Activated naive CD4-positive, alpha-beta T cell treated with anti-CD3 and anti-CD28 coated beads, Interleukin-2, amount 10 ng/mL, durations not matched to agents 7 days and 5 days (primary cell): ENCODE data around the gene SPTLC1.
A peak's percentile ranks its signal among the peaks of the same experiment; 100 is the strongest.
"Not testable (repeated sequence)": the region's sequence is repeated elsewhere in the genome, so short reads cannot be mapped to it uniquely, and the experiment has no call there.

Experiments used
- CTCF ChIA-PET: fragments of 350-600 bp; sonication (Branson Sonifier 250); formaldehyde crosslinking; loops from one replicate; lab custom pipeline; 2021; ENCODE audit warnings: antibody characterized with exemption; lab: Charles Lee
- DNase-seq: peaks from one replicate; pipeline ENCODE4 v3.0.0-alpha.2; 2020
- H3K27ac Mint-ChIP-seq: one replicate; pipeline ENCODE4 v1.8.0; 2021; ENCODE audit warnings: mild to moderate bottlenecking, moderate library complexity, mixed read lengths
- H3K27me3 Mint-ChIP-seq: one replicate; pipeline ENCODE4 v1.8.0; 2021; ENCODE audit warnings: mild to moderate bottlenecking, mixed read lengths
- H3K36me3 Mint-ChIP-seq: one replicate; pipeline ENCODE4 v1.8.0; 2021; ENCODE audit warnings: mixed read lengths
- H3K4me1 Mint-ChIP-seq: one replicate; pipeline ENCODE4 v1.8.0; 2021; ENCODE audit warnings: mixed read lengths
- H3K4me3 Mint-ChIP-seq: one replicate; pipeline ENCODE4 v1.8.0; 2021; ENCODE audit warnings: mild to moderate bottlenecking, moderate library complexity, mixed read lengths
- H3K9me3 Mint-ChIP-seq: one replicate; pipeline ENCODE4 v1.8.0; 2021; ENCODE audit warnings: mixed read lengths

Gene SPTLC1, protein sequence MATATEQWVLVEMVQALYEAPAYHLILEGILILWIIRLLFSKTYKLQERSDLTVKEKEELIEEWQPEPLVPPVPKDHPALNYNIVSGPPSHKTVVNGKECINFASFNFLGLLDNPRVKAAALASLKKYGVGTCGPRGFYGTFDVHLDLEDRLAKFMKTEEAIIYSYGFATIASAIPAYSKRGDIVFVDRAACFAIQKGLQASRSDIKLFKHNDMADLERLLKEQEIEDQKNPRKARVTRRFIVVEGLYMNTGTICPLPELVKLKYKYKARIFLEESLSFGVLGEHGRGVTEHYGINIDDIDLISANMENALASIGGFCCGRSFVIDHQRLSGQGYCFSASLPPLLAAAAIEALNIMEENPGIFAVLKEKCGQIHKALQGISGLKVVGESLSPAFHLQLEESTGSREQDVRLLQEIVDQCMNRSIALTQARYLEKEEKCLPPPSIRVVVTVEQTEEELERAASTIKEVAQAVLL

DNA sequence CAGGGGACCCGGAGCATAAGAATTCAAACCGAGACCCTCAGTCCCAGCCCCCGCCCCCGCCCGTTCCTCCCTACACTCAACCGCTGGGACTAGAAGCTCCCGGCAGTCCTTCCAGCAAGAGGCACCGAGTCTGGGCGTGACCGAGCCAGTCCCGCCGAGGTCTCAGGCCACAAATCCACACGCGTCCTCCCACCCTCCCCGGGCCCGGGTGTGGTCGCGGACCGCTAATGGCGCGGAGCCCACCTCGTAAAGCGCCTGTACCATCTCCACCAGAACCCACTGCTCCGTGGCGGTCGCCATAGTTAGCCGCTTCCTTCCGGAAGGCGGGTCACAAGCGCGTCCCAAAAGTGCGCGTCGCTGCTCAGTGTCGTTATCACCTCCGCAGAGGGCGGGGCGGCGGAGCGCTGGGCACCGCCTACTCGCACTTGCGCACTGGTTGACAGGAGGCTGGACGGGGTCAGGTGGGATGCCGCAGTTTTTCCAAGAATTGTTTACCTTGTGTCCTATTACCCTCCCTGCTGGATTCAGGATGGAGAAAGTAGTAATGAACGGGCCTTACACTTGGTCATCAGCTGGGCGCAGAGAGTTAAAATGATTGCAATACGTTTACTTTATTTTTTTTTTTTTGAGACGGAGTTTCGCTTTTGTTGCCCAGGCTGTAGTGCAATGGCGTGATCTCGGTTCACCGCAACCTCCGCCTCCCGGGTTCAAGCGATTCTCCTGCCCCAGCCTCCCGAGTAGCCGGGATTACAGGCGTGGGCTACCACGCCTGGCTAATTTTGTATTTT, at the start of gene SPTLC1:
SPTLC1 (minus strand) TSS at position 343 of the 788 bp plus-strand sequence; CDS start at position 300, 43 bp downstream.
- DNase-seq: peak; percentile 95
- CTCF ChIA-PET: no interaction called here
- Mint-ChIP-seq H3K36me3 (peaks cover 23% of the 10 kb centered on the region), H3K27me3 (peaks cover 14% of the 10 kb centered on the region), H3K4me1 (peaks cover 43% of the 10 kb centered on the region), H3K9me3 (no peaks in the 10 kb centered on the region), H3K4me3 (peak within 1 kb of the TSS; percentile 98), H3K27ac (peak within 1 kb of the TSS; percentile 94)

GRCh38 chr9:92164975-92165374, 49.8 kb upstream of the SPTLC1 start:
- CTCF ChIA-PET: interaction anchor here (2.5 kb wide), 1 partner anchor 26 kb away, joined by 13 read pairs; no protein-coding TSS in a partner anchor
- H3K9me3 Mint-ChIP-seq: peaks cover 4% of the 10 kb centered on the region

DNA sequence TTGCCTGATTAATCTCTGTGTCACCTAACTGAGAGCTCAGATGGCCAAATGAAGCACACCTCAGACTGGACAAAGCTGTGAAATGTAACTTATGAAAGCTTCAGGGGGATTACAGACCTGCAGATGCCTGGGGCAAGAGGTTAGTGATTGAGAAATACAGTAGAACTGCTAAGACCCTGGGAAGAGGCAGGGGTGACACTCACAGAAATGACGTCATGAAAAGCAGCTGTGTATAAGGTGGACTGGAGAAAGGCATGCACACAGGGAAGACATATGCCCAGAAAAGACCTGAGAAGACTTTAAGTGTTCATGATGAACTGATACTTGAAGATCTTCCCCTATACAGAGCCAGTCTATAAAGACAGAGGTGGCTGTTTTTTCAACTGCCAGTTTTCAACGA, 49.3 kb upstream of the SPTLC1 start:
- CTCF ChIA-PET: interaction anchor here (2.5 kb wide), 1 partner anchor 25 kb away, joined by 13 read pairs; no protein-coding TSS in a partner anchor
- H3K27me3 Mint-ChIP-seq: peaks cover 39% of the 10 kb centered on the region
- no peaks in the 10 kb centered on the region for H3K4me1 Mint-ChIP-seq
- no peak overlapping the region for H3K27ac Mint-ChIP-seq
- H3K9me3 Mint-ChIP-seq: peaks cover 4% of the 10 kb centered on the region
- no peak overlapping the region for H3K4me3 Mint-ChIP-seq
- no peak for DNase-seq
- H3K36me3 Mint-ChIP-seq: no peaks in the 10 kb centered on the region

More at GRCh38 chr9:92164975-92165374, 49.8 kb upstream of the SPTLC1 start:
- H3K36me3 Mint-ChIP-seq: no peaks in the 10 kb centered on the region
- peaks cover 40% of the 10 kb centered on the region for H3K27me3 Mint-ChIP-seq
- H3K4me3 Mint-ChIP-seq: no peak overlapping the region
- no peak for DNase-seq
- no peaks in the 10 kb centered on the region for H3K4me1 Mint-ChIP-seq
- H3K27ac Mint-ChIP-seq: no peak overlapping the region

GRCh38 chr9:92163276-92163675, 48.1 kb upstream of the SPTLC1 start:
- no peak overlapping the region for H3K4me3 Mint-ChIP-seq
- CTCF ChIA-PET: interaction anchor here (2.5 kb wide), 1 partner anchor 24 kb away, joined by 13 read pairs; no protein-coding TSS in a partner anchor
- H3K27ac Mint-ChIP-seq: no peak overlapping the region
- H3K4me1 Mint-ChIP-seq: no peaks in the 10 kb centered on the region
- peaks cover 4% of the 10 kb centered on the region for H3K9me3 Mint-ChIP-seq
- no peak for DNase-seq
- peaks cover 47% of the 10 kb centered on the region for H3K27me3 Mint-ChIP-seq
- H3K36me3 Mint-ChIP-seq: no peaks in the 10 kb centered on the region

- Mint-ChIP-seq H3K4me3 (no peak overlapping the region), H3K27ac (no peak overlapping the region), H3K9me3 (peaks cover 4% of the 10 kb centered on the region), H3K36me3 (no peaks in the 10 kb centered on the region), H3K4me1 (no peaks in the 10 kb centered on the region), H3K27me3 (peaks cover 46% of the 10 kb centered on the region)
- CTCF ChIA-PET: no interaction called here
- no peak for DNase-seq
These were observed 45.6 kb upstream of the SPTLC1 start for GRCh38 chr9:92160786-92161185.

- Mint-ChIP-seq H3K27ac (no peak overlapping the region), H3K36me3 (no peaks in the 10 kb centered on the region), H3K27me3 (peaks cover 43% of the 10 kb centered on the region), H3K4me3 (no peak overlapping the region), H3K4me1 (no peaks in the 10 kb centered on the region), H3K9me3 (no peaks in the 10 kb centered on the region)
- no peak for DNase-seq
- CTCF ChIA-PET: interaction anchor here (1.1 kb wide), 1 partner anchor 18 kb away, joined by 5 read pairs; no protein-coding TSS in a partner anchor
These were observed 43.8 kb upstream of the SPTLC1 start for GRCh38 chr9:92159058-92159457.

DNA sequence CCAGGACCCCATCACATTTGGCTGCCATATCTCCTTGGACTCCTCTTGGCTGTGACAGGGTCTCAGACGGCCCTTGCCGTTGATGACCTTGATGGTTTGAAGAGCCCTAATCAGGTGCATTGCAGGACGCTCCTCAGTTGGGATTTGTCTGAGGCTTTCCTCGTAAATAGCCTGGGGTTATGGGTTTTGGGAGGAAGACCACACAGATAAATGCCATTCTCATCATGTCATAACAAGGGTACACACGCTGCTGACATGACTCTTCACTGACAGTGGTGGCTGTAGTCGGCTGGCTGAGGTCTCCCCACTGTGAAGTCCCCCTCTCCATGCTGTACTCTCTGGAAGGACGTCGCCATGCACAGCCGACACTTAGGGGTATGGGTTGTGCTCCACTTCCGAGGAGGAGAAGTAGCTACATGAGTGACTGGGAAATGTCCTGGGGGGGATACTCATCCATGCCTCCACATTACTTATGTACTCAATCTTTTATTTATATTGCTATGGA, 42.9 kb upstream of the SPTLC1 start:
- peaks cover 43% of the 10 kb centered on the region for H3K27me3 Mint-ChIP-seq
- H3K36me3 Mint-ChIP-seq: no peaks in the 10 kb centered on the region
- H3K27ac Mint-ChIP-seq: no peak overlapping the region
- CTCF ChIA-PET: no interaction called here
- H3K9me3 Mint-ChIP-seq: no peaks in the 10 kb centered on the region
- H3K4me1 Mint-ChIP-seq: no peaks in the 10 kb centered on the region
- no peak for DNase-seq
- no peak overlapping the region for H3K4me3 Mint-ChIP-seq

DNA sequence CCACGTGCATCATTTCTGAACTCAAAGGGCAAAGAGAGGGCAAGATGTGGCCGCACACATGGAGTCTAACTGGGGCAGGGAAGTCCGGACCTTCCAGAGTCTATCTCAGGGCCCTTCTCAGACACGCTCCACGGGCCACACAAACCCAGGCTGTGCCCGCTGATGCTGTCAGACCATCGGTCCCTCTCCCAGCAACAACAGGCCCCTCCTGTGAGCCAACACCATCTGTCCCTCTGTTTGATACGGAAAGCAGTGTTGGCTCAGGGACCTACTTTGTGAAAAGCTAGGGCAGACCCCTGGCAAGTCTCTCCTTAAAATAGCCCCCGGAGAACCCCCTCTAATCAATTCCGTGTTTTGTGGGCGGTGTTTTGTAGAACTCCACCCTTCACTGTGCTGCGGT, 40.5 kb upstream of the SPTLC1 start:
- CTCF ChIA-PET, H3K36me3 Mint-ChIP-seq, H3K27ac Mint-ChIP-seq, H3K9me3 Mint-ChIP-seq, DNase-seq, H3K4me1 Mint-ChIP-seq, H3K4me3 Mint-ChIP-seq: not testable (repeated sequence)
- H3K27me3 Mint-ChIP-seq: peaks cover 45% of the 10 kb centered on the region

DNA sequence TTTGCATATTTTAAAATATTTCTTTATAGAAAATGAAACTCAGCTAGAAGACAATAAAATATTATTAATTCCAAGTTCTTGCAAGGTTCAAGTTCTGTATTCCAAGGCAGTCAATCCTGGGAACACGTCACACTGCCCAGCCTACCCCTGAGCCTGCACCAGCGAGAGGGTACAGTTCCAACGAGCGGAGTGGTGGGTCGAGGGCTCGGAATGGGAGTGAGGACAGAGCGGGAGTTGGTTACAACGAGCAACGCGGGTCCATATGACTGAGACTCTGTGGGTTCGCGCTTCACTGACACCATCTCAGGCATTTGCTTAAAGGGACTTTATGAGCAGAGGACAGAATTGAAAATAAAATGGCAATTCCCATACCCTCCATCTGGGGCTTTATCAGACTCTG, 40.0 kb upstream of the SPTLC1 start:
- CTCF ChIA-PET: no interaction called here
- Mint-ChIP-seq H3K9me3 (no peaks in the 10 kb centered on the region), H3K4me1 (no peaks in the 10 kb centered on the region), H3K36me3 (no peaks in the 10 kb centered on the region), H3K4me3 (no peak overlapping the region), H3K27ac (no peak overlapping the region), H3K27me3 (peaks cover 48% of the 10 kb centered on the region)
- no peak for DNase-seq

DNA sequence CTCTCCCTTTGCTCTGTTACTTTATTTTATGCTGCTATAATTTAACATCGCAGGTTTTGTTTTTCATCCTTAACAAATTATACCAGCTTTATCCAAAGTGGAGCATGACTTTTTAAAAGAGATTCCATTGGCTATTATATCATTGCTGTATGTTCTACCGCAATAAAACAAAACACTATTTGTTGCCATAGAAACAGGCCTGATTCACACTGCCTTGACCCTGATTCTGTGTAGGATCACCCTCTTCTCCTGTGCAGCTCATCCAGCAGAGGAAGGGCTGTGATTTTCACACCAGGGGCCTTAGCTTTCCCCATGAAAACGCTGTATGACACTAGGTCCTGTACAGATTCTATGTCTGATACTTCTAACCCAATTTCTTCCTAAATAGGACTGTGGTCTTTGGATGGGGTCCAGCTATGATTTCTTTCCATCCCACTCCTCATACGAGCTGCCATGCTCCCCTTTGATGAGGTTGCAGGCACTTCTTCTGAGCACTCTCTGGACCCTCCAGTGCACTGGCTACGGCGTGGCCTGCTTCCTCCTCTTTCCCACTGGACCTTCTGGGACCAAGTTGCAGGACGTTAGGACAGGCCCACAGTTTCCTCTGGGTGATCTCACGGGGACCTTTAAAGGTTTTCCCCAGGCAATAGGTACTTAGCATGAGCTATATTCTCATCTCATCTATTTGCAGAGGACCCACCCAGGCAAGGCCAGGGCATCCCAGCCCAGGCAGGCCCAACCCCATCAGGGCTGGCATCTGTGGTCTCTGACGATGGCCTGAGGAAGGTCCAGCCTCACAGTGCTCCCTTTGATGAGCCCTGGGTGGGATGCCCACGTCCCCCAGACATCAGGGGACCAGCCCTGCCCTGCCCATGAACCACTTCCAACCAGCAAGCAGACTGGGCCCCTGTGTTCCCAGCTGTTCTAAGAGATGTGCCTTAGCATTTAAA, 38.5 kb upstream of the SPTLC1 start:
- not testable (repeated sequence) for DNase-seq, H3K36me3 Mint-ChIP-seq, H3K9me3 Mint-ChIP-seq, H3K4me3 Mint-ChIP-seq, H3K27ac Mint-ChIP-seq, H3K4me1 Mint-ChIP-seq
- peaks cover 40% of the 10 kb centered on the region for H3K27me3 Mint-ChIP-seq
- CTCF ChIA-PET: interaction anchor here (1.2 kb wide), 1 partner anchor 13 kb away, joined by 4 read pairs; no protein-coding TSS in a partner anchor

DNA sequence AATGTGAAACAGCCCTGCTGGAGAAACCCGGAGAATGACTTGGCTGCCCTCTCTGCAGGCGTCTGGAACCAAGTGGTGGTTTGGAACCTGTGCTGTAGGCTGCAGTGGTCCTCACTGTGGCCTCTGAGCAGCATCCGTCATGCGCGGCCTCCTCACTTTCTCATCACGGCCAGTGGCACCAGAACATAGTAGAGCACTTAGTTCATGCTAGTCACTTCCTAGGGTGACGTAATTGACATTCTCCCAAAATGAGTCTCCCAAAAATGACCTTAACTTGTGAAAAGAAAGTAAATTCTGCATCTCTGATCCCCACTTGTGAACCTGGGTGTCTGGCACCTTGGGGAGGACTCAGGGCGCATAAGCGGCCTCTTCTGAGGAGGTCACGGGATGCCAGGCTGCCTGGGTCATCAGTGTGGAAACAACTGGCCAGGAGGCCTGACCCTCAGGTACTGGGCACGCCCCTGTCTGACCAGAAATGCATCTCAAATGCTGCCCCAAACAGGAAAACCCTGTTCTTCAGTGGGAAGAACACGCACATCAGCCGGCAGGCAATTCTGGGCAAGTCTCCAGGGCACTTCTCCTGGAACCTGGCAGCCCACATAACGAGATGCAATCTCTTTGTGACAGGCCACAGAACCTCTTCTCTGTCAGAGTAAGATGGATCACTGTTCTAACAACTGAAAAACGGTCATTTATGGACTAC, 36.6 kb upstream of the SPTLC1 start:
- H3K9me3 Mint-ChIP-seq: no peaks in the 10 kb centered on the region
- CTCF ChIA-PET: no interaction called here
- no peak for DNase-seq

DNA sequence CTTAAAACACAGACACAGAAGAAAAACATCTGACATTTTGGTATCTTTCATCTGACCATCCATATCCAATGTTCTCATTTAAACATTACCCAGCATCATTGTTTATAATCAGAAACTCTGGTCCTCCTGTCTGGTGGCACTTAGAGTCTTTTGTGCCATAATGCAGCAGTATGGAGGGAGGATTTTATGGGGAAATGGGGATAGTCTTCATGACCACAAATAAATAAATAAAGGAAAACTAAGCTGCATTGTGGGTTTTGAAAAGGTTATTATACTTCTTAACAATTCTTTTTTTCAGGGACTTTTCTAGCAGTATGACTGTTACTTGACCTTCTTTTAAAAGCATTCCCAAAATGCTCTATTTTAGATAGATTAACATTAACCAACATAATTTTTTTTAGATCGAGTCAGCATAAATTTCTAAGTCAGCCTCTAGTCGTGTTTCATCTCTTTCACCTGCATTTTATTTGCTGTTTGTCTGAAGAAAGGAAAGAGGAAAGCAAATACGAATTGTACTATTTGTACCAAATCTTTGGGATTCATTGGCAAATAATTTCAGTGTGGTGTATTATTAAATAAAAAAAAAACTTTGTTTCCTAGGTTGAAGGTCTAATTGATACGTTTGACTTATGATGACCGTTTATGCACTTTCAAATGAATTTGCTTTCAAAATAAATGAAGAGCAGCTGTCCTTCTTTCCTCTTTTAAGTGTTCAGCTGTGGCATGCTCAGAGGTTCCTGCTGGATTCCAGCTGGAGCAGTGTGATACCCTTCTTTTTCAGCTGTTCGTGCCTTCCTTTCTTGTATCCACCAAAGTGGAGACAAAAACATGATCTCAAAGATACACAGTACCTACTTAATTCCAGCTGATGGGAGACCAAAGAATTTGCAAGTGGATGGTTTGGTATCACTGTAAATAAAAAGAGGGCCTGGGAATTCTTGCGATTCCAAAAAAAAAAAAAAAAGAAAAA, 35.6 kb upstream of the SPTLC1 start:
- not testable (repeated sequence) for H3K9me3 Mint-ChIP-seq, DNase-seq, H3K27ac Mint-ChIP-seq, H3K4me3 Mint-ChIP-seq, H3K36me3 Mint-ChIP-seq
- H3K4me1 Mint-ChIP-seq: peaks cover 12% of the 10 kb centered on the region
- peaks cover 52% of the 10 kb centered on the region for H3K27me3 Mint-ChIP-seq
- CTCF ChIA-PET: interaction anchor here (0.6 to 4.6 kb wide), 4 partner anchors 10 to 444 kb away, joined by 3 to 23 read pairs (median 6); no protein-coding TSS in a partner anchor

More for the DNA sequence above, 36.6 kb upstream of the SPTLC1 start:
- Mint-ChIP-seq H3K27ac (no peak overlapping the region), H3K27me3 (peaks cover 42% of the 10 kb centered on the region), H3K36me3 (no peaks in the 10 kb centered on the region), H3K4me3 (no peak overlapping the region), H3K4me1 (peaks cover 6% of the 10 kb centered on the region)
